ENCODE data around the gene ZCCHC8.

DNA sequence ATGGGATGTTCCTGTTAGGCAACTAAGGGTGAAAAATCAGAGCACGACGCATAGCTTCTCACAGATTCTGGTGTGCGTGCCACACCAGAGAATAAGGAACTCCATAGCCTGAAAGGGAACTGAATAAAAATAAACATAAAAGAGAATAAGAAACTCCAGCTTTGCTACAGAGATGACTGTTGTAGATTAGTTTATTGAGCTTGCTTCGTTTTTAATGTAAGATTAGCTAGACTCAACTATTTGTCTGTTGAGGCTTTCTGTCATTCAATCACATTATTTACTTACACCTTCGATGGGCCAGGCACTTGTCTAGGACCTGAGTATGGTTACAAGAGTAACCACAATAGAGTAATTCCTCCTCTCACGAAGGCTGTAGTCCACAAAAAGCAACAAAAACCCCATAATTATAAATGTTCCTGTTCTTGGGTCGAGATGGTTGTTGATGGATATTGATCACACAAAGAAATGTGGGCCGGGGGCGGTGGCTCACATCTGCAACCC, 807 bp upstream of the ZCCHC8 start:
- TF ChIP-seq CTCF (IDR thresholded peaks at IDR 0.05; ENCODE audit: extremely low read depth in 1 of 2, insufficient read depth in 1 of 2, low read depth in 1 of 2, low read length in 2 of 2) (no peak), EZH2 (IDR thresholded peaks at IDR 0.05; ENCODE audit: borderline replicate concordance, low read depth, low read length, severe bottlenecking) (no peak), POLR2A (IDR thresholded peaks at IDR 0.05; ENCODE audit: low read depth, low read length) (no peak), MYC (IDR thresholded peaks at IDR 0.05; ENCODE audit: low read depth, low read length) (no peak), POLR2AphosphoS5 (IDR thresholded peaks at IDR 0.05; ENCODE audit: insufficient read depth, low read depth, low read length) (no peak), JUN (IDR thresholded peaks at IDR 0.05; ENCODE audit: borderline replicate concordance, insufficient read depth, insufficient read length, low read depth) (no peak), GATA2 (IDR thresholded peaks at IDR 0.05; ENCODE audit: insufficient read depth, insufficient read length, low read depth, low read length) (no peak), MAX (IDR thresholded peaks at IDR 0.05; ENCODE audit: insufficient read depth, insufficient read length) (no peak)
